HG03469 (cell line): ENCODE results near the gene DOCK9.
"Not testable (repeated sequence)": the region's sequence is repeated elsewhere in the genome, so short reads cannot be mapped to it uniquely, and the experiment has no call there.

ENCODE experiments used
- ATAC-seq: cut with Tn5 transposase; IDR thresholded peaks from one replicate; pipeline ENCODE4 v1.9.1; 2021; ENCODE audit warnings: mild to moderate bottlenecking, moderate library complexity, moderate number of reproducible peaks; ENCODE audit not compliant: unreplicated experiment

The DOCK9 gene

DNA sequence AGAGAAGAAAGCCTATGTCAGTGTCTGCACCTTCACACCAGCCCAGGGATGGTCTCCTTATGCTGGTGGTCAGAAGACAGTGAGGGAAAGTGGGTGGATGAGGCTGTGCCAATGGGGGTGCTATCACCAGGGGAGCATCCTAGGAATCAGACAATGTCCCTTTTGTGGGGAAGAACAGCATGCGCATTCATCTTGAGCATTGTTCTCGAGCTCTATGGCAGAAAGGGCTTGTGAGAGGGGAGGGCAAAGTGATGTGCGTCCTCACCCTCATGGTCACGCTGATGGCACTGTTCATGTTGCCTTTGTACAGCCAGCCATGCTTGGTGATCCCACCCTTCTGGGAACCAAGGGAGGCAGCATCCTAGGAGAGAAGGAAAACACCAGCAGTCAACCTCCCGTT lies 56.1 kb downstream of the DOCK9 start:
- ATAC-seq, result no peak

DNA sequence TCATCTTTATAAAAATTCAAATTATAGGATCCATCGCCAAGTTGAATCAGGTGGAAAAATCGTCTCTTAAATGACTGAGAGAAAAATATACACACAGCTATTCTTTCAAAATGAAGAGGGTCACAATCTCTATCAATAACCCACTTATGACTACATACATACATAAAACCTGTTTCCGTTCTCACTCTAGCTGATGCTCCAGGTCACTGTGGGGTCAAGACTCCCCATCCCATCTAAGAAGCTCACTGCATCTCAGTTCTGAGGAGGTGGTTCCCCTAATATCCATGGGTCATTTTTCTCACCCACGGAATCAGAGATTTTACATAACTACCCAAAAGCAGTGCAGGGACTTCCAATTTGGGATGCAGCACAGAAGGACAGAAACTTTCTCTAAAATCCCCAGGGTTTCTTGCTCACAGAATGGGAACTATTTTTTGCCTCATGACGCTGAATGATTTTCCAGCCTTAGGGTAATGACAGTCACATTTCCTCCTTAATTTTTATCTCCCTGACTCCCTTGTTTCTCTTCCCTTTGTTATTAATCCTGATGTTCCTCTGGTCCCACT lies 56.8 kb downstream of the DOCK9 start:
- peak; percentile 59 for ATAC-seq

- ATAC-seq, result no peak
These were observed 58.3 kb downstream of the DOCK9 start for GRCh38 chr13:98919566-98919965.

GRCh38 chr13:98918771-98919170 lies 59.1 kb downstream of the DOCK9 start:
- ATAC-seq, result no peak

GRCh38 chr13:98917116-98917515 lies 60.7 kb downstream of the DOCK9 start:
- ATAC-seq, result no peak

GRCh38 chr13:98916403-98916802 lies 61.5 kb downstream of the DOCK9 start:
- ATAC-seq, result no peak

GRCh38 chr13:98915981-98916380 lies 61.9 kb downstream of the DOCK9 start:
- ATAC-seq, result no peak

GRCh38 chr13:98915563-98915962 lies 62.3 kb downstream of the DOCK9 start:
- ATAC-seq, result no peak

GRCh38 chr13:98913741-98914140 lies 64.1 kb downstream of the DOCK9 start:
- no peak for ATAC-seq

GRCh38 chr13:98912846-98913245 lies 65.0 kb downstream of the DOCK9 start:
- no peak for ATAC-seq

GRCh38 chr13:98910501-98910951 lies 67.3 kb downstream of the DOCK9 start:
- no peak for ATAC-seq

- ATAC-seq, result no peak
These were observed 68.8 kb downstream of the DOCK9 start for GRCh38 chr13:98909016-98909415.

GRCh38 chr13:98906746-98907502 lies 70.9 kb downstream of the DOCK9 start:
- no peak for ATAC-seq

DNA sequence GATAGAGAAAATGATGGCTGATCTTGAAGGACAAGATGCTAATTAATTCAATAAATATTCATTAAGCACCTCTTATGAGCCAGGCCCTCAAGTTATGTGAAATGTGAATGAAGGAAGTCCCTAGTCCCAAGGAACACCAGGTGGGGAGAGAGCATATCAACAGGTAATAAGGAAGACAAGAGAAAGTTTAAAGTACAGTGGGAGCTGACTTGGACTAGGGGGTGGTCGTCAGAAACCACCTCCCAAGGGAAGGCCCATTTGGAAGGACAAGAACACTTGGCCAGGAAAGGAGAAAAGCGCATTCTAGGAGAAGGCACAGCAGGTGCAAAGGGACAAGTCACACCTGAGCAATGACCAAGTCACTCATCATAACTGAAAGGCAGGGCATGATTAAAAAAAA lies 72.7 kb downstream of the DOCK9 start:
- no peak for ATAC-seq

- ATAC-seq, result no peak
These were observed 77.4 kb downstream of the DOCK9 start for GRCh38 chr13:98900442-98900841.

GRCh38 chr13:98897706-98898105 lies 80.2 kb downstream of the DOCK9 start:
- ATAC-seq, result no peak

GRCh38 chr13:98896868-98897144 lies 81.1 kb downstream of the DOCK9 start:
- no peak for ATAC-seq

DNA sequence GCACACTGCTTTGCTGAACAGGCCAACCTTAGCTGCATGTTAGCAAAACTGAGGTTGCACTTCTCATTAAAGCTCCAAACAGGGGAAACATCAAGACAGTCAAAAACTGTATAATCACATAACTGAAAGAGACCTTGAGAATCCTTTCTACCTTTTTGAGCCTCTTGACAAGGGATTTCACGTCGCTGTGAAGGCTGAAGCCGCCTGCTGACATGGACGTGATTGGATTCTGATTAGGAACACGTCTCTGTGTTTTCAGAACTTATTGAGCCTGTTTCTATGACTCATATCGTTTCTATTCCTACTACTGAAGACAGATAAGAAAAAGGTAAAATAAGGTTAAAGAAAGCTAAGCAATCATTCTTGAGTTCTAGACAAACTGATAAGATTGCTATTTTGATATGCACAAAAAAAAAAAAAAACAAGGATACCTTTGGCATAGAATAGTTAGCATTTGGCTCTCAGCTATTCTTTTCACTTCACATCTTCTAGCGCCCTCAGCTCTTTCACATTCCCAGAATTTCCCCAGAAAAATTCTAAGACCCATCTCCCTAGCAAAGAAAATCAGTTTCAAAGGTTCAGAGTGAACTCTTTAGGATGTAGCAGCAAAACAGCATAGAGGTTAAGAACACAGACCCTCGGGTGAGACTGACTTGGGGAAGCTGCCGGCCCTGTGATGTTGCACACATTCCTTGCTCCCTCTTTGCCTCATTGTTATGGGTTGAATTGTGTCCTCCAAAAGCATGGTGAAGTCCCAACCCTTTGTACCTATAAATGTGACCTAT lies 81.6 kb downstream of the DOCK9 start:
- ATAC-seq, result no peak

- ATAC-seq, result not testable (repeated sequence)
These were observed 83.0 kb downstream of the DOCK9 start for GRCh38 chr13:98894814-98895213.

DNA sequence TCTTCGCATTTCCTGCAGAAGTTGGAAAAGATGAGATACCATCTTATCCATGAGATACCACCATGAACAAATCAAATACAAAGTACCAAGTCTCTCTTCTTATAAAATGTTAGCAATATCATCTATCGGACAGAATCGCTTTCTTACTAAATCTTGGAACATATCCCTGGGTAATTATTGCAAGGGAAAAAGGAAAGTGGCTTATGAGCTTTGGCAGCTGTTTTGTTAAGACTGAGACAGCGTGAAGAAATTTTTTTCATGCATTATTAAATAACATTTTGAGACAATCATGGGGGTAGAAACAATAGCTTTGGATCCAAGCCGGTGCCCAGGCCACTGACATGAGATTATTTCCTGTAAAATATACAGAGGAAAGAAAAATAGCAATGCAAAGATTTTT lies 84.5 kb downstream of the DOCK9 start:
- no peak for ATAC-seq

- no peak for ATAC-seq
These were observed 85.0 kb downstream of the DOCK9 start for GRCh38 chr13:98892821-98893220.

DNA sequence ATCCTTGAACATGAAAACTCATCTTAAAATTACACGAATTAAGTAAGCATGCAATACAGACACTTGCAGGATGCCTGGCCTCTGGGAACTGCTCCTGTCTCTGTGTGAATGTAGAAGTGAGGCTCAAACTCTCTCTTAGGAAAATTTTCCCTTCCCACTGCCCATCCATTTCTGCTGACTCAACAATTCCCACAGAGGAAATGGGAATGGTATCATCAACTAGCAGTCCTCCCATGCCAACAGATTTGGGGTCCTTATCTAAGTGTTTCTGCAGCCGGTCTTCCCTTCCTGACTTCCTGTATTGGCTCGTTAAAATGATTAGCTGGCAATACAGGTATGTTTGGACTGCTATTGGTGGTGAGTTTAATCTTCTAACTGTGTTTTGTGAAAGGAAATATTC lies 85.8 kb downstream of the DOCK9 start:
- ATAC-seq, result no peak
